Neuronal stem cell (in vitro differentiated cells): Measurements from ENCODE around the gene PPP6R3.

Source experiments
- DNase-seq: peaks from one replicate; pipeline ENCODE4 v3.0.0-alpha.2; 2013; ENCODE audit warnings: low spot score
- H2AFZ ChIP-seq: one replicate; pipeline ENCODE4 v1.6.1; 2013; ENCODE audit warnings: mild to moderate bottlenecking, low read length, inconsistent platforms
- H2AK5ac ChIP-seq: 2 replicates; pipeline ENCODE4 v1.6.1; 2013; ENCODE audit warnings: low read depth, mild to moderate bottlenecking, inconsistent platforms, low read length, moderate library complexity, mixed read lengths
- H2BK120ac ChIP-seq: 2 replicates; pipeline ENCODE4 v1.6.1; 2013; ENCODE audit warnings: low read depth, mild to moderate bottlenecking, inconsistent platforms, low read length, moderate library complexity, mixed read lengths
- H2BK12ac ChIP-seq: one replicate; pipeline ENCODE4 v1.6.1; 2013; ENCODE audit warnings: low read length, inconsistent platforms
- H2BK15ac ChIP-seq: 2 replicates; pipeline ENCODE4 v1.6.1; 2013; ENCODE audit warnings: mild to moderate bottlenecking, low read length, inconsistent platforms, mixed read lengths
- H2BK5ac ChIP-seq: one replicate; pipeline ENCODE4 v1.6.1; 2013; ENCODE audit warnings: inconsistent platforms, mild to moderate bottlenecking, low read length, moderate library complexity
- H3K14ac ChIP-seq: one replicate; pipeline ENCODE4 v1.6.1; 2013; ENCODE audit warnings: low read length, inconsistent platforms
- H3K18ac ChIP-seq: 2 replicates; pipeline ENCODE4 v1.6.1; 2013; ENCODE audit warnings: low read length, inconsistent platforms
- H3K23ac ChIP-seq: 2 replicates; pipeline ENCODE4 v1.6.1; 2013; ENCODE audit warnings: low read depth, mild to moderate bottlenecking, mixed read lengths, low read length, inconsistent platforms; ENCODE audit not compliant: poor library complexity
- H3K27ac ChIP-seq: replicated peaks from 3 replicates; pipeline ENCODE4 v1.5.1; 2013; ENCODE audit warnings: low read length, inconsistent platforms
- H3K27me3 ChIP-seq, 3 experiments: 2 replicates each; pipeline ENCODE4 v1.6.1; 2013; ENCODE audit warnings: low read length in 3 of 3, mild to moderate bottlenecking in 2 of 3, inconsistent platforms in 1 of 3, low read depth in 1 of 3, mixed read lengths in 1 of 3, moderate library complexity in 1 of 3; ENCODE audit not compliant: control insufficient read depth in 3 of 3, insufficient read depth in 3 of 3
- H3K36me3 ChIP-seq, 2 donors: replicated peaks in 1 of 2; 2 replicates each; pipeline ENCODE4 v1.6.1; 2013; ENCODE audit warnings: low read length in 2 of 2; ENCODE audit not compliant: control insufficient read depth in 2 of 2, insufficient read depth in 2 of 2
- H3K4ac ChIP-seq: 2 replicates; pipeline ENCODE4 v1.6.1; 2013; ENCODE audit warnings: inconsistent platforms, mild to moderate bottlenecking, low read length, moderate library complexity
- H3K4me1 ChIP-seq, 2 donors: 1 replicate in 1 of 2; 2 replicates in 1 of 2; pipeline ENCODE4 v1.6.1; 2013; ENCODE audit warnings: low read length in 2 of 2, low read depth in 1 of 2; ENCODE audit not compliant: control insufficient read depth in 2 of 2, insufficient read depth in 1 of 2
- H3K4me2 ChIP-seq: one replicate; pipeline ENCODE4 v1.6.1; 2013; ENCODE audit warnings: mild to moderate bottlenecking, low read length, inconsistent platforms; ENCODE audit not compliant: insufficient read depth, poor library complexity, severe bottlenecking
- H3K4me3 ChIP-seq, 2 donors: 2 replicates each; pipeline ENCODE4 v1.5.1; 2013; ENCODE audit warnings: low read length in 2 of 2, mild to moderate bottlenecking in 2 of 2, inconsistent platforms in 1 of 2, moderate library complexity in 1 of 2
- H3K79me1 ChIP-seq: one replicate; pipeline ENCODE4 v1.6.1; 2013; ENCODE audit warnings: low read depth, mild to moderate bottlenecking, inconsistent platforms, low read length, moderate library complexity
- H3K9ac ChIP-seq: one replicate; pipeline ENCODE4 v1.6.1; 2013; ENCODE audit warnings: mild to moderate bottlenecking, low read depth, low read length, inconsistent platforms; ENCODE audit not compliant: poor library complexity
- H3K9me3 ChIP-seq, 2 donors: replicated peaks in 1 of 2; 2 replicates each; pipeline versions ENCODE3 to v1.6.1; 2013; ENCODE audit warnings: low read length in 2 of 2, mild to moderate bottlenecking in 2 of 2, inconsistent platforms in 1 of 2, low read depth in 1 of 2, mixed read lengths in 1 of 2, moderate library complexity in 1 of 2; ENCODE audit not compliant: control insufficient read depth in 2 of 2, insufficient read depth in 1 of 2
- H4K8ac ChIP-seq: one replicate; pipeline ENCODE4 v1.6.1; 2013; ENCODE audit warnings: low read depth, mild to moderate bottlenecking, inconsistent platforms, low read length, moderate library complexity
- H4K91ac ChIP-seq: one replicate; pipeline ENCODE4 v1.6.1; 2013; ENCODE audit warnings: low read length, low read depth, mild to moderate bottlenecking, inconsistent platforms; ENCODE audit not compliant: poor library complexity
- WGBS, 2 donors: extraction: QIAGEN DNeasy Blood & Tissue Kit; methylation state at CpG; one replicate each; pipeline ENCODE4 v1.1.7; 2013; ENCODE audit warnings: missing lambda C conversion rate in 2 of 2, mixed read lengths in 1 of 2; ENCODE audit not compliant: insufficient read length in 2 of 2, insufficient replicate concordance in 1 of 2; ENCODE audit errors: extremely low coverage in 2 of 2; 5-methylcytosine and 5-hydroxymethylcytosine counted together

The PPP6R3 gene

GRCh38 chr11:68543594-68543993 lies 83.0 kb downstream of the PPP6R3 start:
- no peak overlapping the region for H2BK120ac ChIP-seq
- no peak overlapping the region for H4K8ac ChIP-seq
- H3K36me3 ChIP-seq, result peaks cover 35 to 96% of the 10 kb centered on the region in 2 donors
- H3K9ac ChIP-seq, result no peak overlapping the region
- H3K79me1 ChIP-seq, result peaks cover 13% of the 10 kb centered on the region
- H3K27me3 ChIP-seq, result no peaks in the 10 kb centered on the region
- H2BK5ac ChIP-seq, result no peak overlapping the region
- no peak overlapping the region for H3K18ac ChIP-seq
- H3K23ac ChIP-seq, result no peak overlapping the region
- H3K4ac ChIP-seq, result no peak overlapping the region
- no peak overlapping the region for H3K27ac ChIP-seq
- H4K91ac ChIP-seq, result no peak overlapping the region
- no peak overlapping the region for H2BK12ac ChIP-seq
- H3K4me1 ChIP-seq, result peaks cover 2 to 3% of the 10 kb centered on the region in 2 donors
- H3K14ac ChIP-seq, result no peak overlapping the region
- no peak for DNase-seq
- no peak overlapping the region for H3K4me3 ChIP-seq
- H2BK15ac ChIP-seq, result no peak overlapping the region
- H2AFZ ChIP-seq, result no peak overlapping the region
- peaks cover 6% of the 10 kb centered on the region in 2 donors for H3K9me3 ChIP-seq
- no CpG with 5 or more reads among the region's 8 CpGs for whole genome bisulfite sequencing, 2 donors
- H3K4me2 ChIP-seq, result no peak overlapping the region
- H2AK5ac ChIP-seq, result no peak overlapping the region

- Histone ChIP-seq H3K36me3 (peaks cover 28 to 96% of the 10 kb centered on the region in 2 donors), H3K27me3 (no peaks in the 10 kb centered on the region), H2BK5ac (no peak overlapping the region)
Observed at GRCh38 chr11:68545347-68545746, 84.8 kb downstream of the PPP6R3 start.

DNA sequence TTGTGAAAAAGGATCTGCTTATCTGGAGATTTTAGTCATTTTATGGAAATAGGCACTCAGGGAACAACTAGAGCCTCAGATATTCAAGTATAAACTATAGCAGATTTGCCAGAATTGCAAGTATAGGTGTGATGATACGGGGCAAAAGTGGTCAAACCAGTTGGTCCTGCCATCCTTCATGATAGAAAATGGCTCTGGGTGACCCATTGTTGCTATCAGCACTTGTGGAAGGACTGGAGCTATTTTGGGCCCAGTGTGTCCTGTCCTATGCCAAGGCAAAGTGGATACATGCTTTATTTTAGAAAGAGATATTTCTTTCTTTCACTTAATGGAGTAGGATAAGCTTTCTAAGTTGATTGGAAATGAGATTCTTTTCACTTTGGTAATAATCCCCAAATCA lies 85.2 kb downstream of the PPP6R3 start:
- H2AFZ ChIP-seq, result no peak overlapping the region
- H3K4ac ChIP-seq, result no peak overlapping the region
- no peak overlapping the region for H2BK12ac ChIP-seq
- H3K9ac ChIP-seq, result no peak overlapping the region
- peaks cover 2 to 3% of the 10 kb centered on the region in 2 donors for H3K4me1 ChIP-seq
- H3K9me3 ChIP-seq, result peaks cover 3 to 6% of the 10 kb centered on the region in 2 donors
- H3K27me3 ChIP-seq, result no peaks in the 10 kb centered on the region
- no peak overlapping the region for H2AK5ac ChIP-seq
- no peak overlapping the region for H2BK15ac ChIP-seq
- no peak overlapping the region for H3K18ac ChIP-seq
- H2BK5ac ChIP-seq, result no peak overlapping the region
- H2BK120ac ChIP-seq, result no peak overlapping the region
- H4K8ac ChIP-seq, result no peak overlapping the region
- WGBS, 2 donors, result no CpG with 5 or more reads among the region's 1 CpG
- no peak overlapping the region for H3K23ac ChIP-seq
- H3K27ac ChIP-seq, result no peak overlapping the region
- peaks cover 26 to 97% of the 10 kb centered on the region in 2 donors for H3K36me3 ChIP-seq
- H4K91ac ChIP-seq, result no peak overlapping the region
- H3K4me3 ChIP-seq, result no peak overlapping the region
- no peak overlapping the region for H3K4me2 ChIP-seq
- peaks cover 8% of the 10 kb centered on the region for H3K79me1 ChIP-seq
- H3K14ac ChIP-seq, result no peak overlapping the region
- DNase-seq, result no peak

More at GRCh38 chr11:68545347-68545746, 84.8 kb downstream of the PPP6R3 start:
- no peak overlapping the region for H3K9ac ChIP-seq
- no peak overlapping the region for H3K23ac ChIP-seq
- no peak overlapping the region for H3K18ac ChIP-seq
- no peak overlapping the region for H2AFZ ChIP-seq
- DNase-seq, result no peak
- H2BK15ac ChIP-seq, result no peak overlapping the region
- H2AK5ac ChIP-seq, result no peak overlapping the region
- H3K79me1 ChIP-seq, result peaks cover 8% of the 10 kb centered on the region
- H3K4me2 ChIP-seq, result no peak overlapping the region
- no peak overlapping the region for H3K27ac ChIP-seq
- no peak overlapping the region for H3K14ac ChIP-seq
- H3K4me3 ChIP-seq, result no peak overlapping the region
- H4K91ac ChIP-seq, result no peak overlapping the region
- peaks cover 3 to 6% of the 10 kb centered on the region in 2 donors for H3K9me3 ChIP-seq
- no peak overlapping the region for H3K4ac ChIP-seq
- H4K8ac ChIP-seq, result no peak overlapping the region
- no peak overlapping the region for H2BK12ac ChIP-seq
- H3K4me1 ChIP-seq, result peaks cover 2 to 3% of the 10 kb centered on the region in 2 donors
- H2BK120ac ChIP-seq, result no peak overlapping the region

- Histone ChIP-seq H3K14ac (no peak overlapping the region), H3K18ac (no peak overlapping the region), H3K23ac (no peak overlapping the region), H2BK15ac (no peak overlapping the region), H3K9ac (no peak overlapping the region), H4K8ac (no peak overlapping the region), H3K79me1 (peaks cover 7% of the 10 kb centered on the region), H3K27me3 (no peaks in the 10 kb centered on the region), H2AK5ac (no peak overlapping the region), H2BK120ac (no peak overlapping the region), H3K4ac (no peak overlapping the region), H3K27ac (no peak overlapping the region), H4K91ac (no peak overlapping the region), H3K9me3 (peaks cover 0 to 2% of the 10 kb centered on the region in 2 donors), H3K4me1 (peaks cover 1 to 2% of the 10 kb centered on the region in 2 donors), H3K4me2 (no peak overlapping the region), H3K36me3 (peaks cover 21 to 97% of the 10 kb centered on the region in 2 donors), H2AFZ (no peak overlapping the region), H2BK12ac (no peak overlapping the region), H3K4me3 (no peak overlapping the region), H2BK5ac (no peak overlapping the region)
- no CpG with 5 or more reads among the region's 4 CpGs for WGBS, 2 donors
- DNase-seq, result no peak
Observed at GRCh38 chr11:68546555-68546954, 86.0 kb downstream of the PPP6R3 start.
